ENCODE results near the gene ARHGEF19. TPM values are rescaled to one million over a fixed set of nuclear protein-coding genes. Genes with fewer than 3 reads are reported as not detected.

ARHGEF19 gene
- total and polyA plus RNA-seq, 2 of the 13 experiments (the other 11 are each of a cell fraction or from before 2014, with no cell fraction given), result 1.7 to 1.8 TPM

- ChIA-PET POLR2A (no interaction called here), CTCF (ENCODE audit: low intra/inter-chr PET ratio, low total read pairs) (no interaction called here)
- no peaks in the 10 kb centered on the region; a peak in 1 of 5 replicates for H3K27me3 ChIP-seq (ENCODE audit: control insufficient read depth in 1 of 2, insufficient read depth in 2 of 2, low read length in 2 of 2)
- no peak overlapping the region for H3K27ac ChIP-seq (ENCODE audit: extremely low read length, insufficient read depth, low read length)
- H4K20me1 ChIP-seq (ENCODE audit: insufficient read depth, low read length), result peaks cover 1% of the 10 kb centered on the region; the same call in 1 of the 2 replicates
- H3K9me3 ChIP-seq (ENCODE audit: low read length), result no peaks in the 10 kb centered on the region
- ATAC-seq, result no peak
- no peak overlapping the region for H2AFZ ChIP-seq (ENCODE audit: low read length)
- no peak overlapping the region for H3K4me2 ChIP-seq (ENCODE audit: low read depth, low read length)
- no peaks in the 10 kb centered on the region for H3K36me3 ChIP-seq (replicated peaks in 1 of 2; ENCODE audit: control insufficient read depth in 1 of 2, insufficient read depth in 2 of 2, low read length in 2 of 2)
- no peak for DNase-seq (ENCODE audit: low spot score)
- intact Hi-C loops (cut with micrococcal nuclease; ENCODE audit: unreplicated experiment), result no loop called here
- no peak overlapping the region for H3K4me3 ChIP-seq (replicated peaks in 1 of 3; ENCODE audit: insufficient read depth in 1 of 3, low read depth in 2 of 3, low read length in 3 of 3)
- H3K79me2 ChIP-seq (ENCODE audit: insufficient read depth, low read length), result peaks cover 24% of the 10 kb centered on the region
- WGBS (ENCODE audit: low lambda C conversion rate), result 76% methylated on average over 14 of the region's 16 CpGs
- no peak overlapping the region for H3K9ac ChIP-seq (ENCODE audit: insufficient read depth, low read depth, low read length)
- BruUV-seq (replicated peaks), result no TSS peak
- in situ Hi-C loops (cut with HindIII; ENCODE audit: extremely low pct_ligation_motif_present, low pct_unique_long_range_greater_than_20kb), result no loop called here
- FAIRE-seq, result no peak
- TF ChIP-seq GPN1 (CRISPR knock-in tag; IDR thresholded peaks at IDR 0.05; ENCODE audit: borderline replicate concordance), result no peak
- peak; percentile 19; the same call in 1 of the 2 replicates for TF ChIP-seq ZNF687 (CRISPR knock-in tag; IDR thresholded peaks at IDR 0.05)
- TF ChIP-seq ATF7-NPFF (CRISPR knock-in tag; IDR thresholded peaks at IDR 0.05; ENCODE audit: low read depth), result no peak
- peak; percentile 80 for TF ChIP-seq ZNF121 (CRISPR knock-in tag; IDR thresholded peaks at IDR 0.05)
- peaks cover 30% of the 10 kb centered on the region for H3K4me1 ChIP-seq (ENCODE audit: insufficient read depth, low read length)
These were observed 53.2 kb downstream of the ARHGEF19 start for GRCh38 chr1:16158993-16159831.

All from HepG2 (cell line).